Measurements from ENCODE around the gene CENPP. TPM values are rescaled to one million over a fixed set of nuclear protein-coding genes. Genes with fewer than 3 reads are reported as not detected.

Gene CENPP
- 1 to 10 TPM; 1.7 to 2.4 TPM for total RNA-seq
- long read RNA-seq, partial matches to known transcripts = 1 of 2 reads
- long read RNA-seq, other reads (novel, unspliced or antisense) = 1 of 2 reads

DNA sequence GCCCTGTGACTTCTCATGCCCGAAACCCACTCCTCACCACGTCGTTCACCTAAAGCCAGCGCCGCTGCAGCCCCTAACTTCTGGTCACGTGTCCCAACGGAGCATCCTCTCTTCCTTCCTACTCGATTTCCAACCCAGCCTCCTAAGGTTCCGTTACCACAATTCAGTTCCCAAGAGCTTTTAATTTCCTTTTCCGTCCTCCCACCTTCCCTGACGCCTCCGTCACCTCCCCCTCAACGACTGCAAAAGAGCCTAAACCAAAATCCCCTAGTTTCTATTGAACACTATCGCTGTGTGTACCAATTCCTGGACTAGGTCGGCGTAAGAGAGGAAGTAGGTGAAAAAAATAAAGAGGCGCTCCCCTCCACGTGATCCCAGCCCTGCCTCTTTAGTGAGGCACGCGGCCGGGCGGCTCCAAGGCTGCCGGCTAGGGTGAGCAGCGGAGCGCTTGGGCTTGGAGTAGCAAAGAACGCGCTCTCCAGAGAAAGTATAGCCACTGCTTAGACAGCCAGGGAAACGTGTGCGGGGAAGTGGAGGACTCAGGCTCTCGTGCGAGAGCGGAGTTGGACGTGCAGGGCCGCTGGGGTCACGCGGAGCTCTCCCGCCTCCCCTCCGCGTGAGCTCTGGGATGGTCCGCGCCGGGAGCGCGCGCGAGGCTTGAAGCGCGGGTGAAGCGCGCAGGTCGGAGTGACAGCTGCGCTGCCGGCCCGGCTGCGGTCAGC, at the start of gene CENPP, which contains the start of gene NOL8:
CENPP (plus strand) TSS at position 685 of the 722 bp plus-strand sequence.
NOL8 (minus strand) TSS at position 82 of the 722 bp plus-strand sequence. CDS start 1,189 bp downstream, outside the sequence.
- intact Hi-C loops (cut with DNase I, micrococcal nuclease) = no loop called here
- ATAC-seq = peak; percentile 95
- peak; percentile 83 to 86 for DNase-seq

DNA sequence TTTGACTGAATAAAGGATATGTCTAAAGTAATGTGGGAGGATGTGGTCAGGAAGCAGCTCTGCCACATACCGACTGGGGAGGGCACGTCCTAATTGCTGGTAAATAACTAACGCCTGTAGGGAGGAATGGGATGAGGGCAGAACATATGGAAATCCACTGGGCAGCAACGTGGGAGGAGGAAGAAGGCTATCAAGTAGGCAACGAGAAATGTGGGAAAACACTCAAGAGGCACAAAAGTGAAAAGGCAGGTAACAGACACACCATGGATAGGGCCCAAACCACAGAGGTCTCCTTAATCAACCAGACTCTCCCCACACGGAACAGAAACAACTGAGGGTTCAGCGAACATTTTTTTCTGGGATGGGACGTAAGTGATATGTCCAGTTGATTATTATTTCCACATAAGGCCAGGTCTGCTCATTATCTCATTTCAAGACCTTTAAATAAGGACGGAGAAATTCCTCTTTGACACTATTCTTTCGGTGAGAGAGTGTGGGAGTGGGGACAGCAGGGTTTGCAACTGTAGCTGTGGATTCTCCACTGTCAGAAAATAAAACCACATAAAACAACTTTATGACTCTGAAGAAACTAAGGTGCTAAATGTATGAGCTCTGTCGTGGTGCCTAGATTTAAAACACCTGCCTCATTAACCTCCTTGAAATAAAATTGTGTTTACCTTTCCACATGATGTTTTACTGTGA, 49.3 kb upstream of the CENPP start:
- intact Hi-C loops (cut with DNase I, micrococcal nuclease) = no loop called here
- ATAC-seq = no peak
- DNase-seq = no peak

DNA sequence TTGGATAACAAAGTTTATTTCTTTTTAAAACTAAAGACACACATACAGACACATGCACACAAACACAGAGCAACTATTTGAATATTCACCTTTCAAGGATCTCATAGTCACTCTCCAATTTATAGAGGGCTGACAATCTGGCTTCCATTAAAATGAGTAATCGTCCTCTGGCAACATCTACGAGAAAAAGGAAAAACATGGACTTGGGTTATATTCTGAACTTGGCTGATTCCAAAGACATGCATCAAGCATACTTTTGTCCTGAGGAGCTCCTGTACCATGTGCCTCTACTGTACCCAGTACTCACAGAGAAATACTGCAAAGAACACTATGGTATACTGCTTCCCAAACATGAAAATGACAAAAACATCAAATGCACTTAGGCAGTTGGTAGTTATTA, 47.6 kb upstream of the CENPP start:
- no peak for ATAC-seq
- intact Hi-C loops (cut with DNase I, micrococcal nuclease) = no loop called here
- no peak for DNase-seq

DNA sequence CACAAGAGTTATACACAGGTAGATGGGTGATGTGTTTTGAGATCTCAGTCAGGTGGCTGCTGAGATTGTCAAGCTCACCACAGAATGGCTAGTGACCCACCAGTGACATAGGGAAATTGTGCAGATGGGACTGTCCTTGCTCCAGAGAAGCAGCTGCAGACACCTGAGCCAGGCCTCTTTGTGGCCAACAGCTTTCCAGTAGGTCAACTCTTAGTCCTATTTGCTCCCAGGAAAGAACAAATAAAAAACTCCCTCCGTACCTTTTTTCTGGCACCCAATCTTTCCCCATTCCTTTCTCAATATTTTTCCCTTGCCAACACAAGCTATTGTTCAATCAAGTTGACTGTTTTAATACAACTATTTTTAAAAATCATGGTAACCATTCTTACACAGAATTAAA, 46.5 kb upstream of the CENPP start:
- intact Hi-C loops (cut with DNase I, micrococcal nuclease) = no loop called here
- ATAC-seq = no peak
- DNase-seq = no peak

DNA sequence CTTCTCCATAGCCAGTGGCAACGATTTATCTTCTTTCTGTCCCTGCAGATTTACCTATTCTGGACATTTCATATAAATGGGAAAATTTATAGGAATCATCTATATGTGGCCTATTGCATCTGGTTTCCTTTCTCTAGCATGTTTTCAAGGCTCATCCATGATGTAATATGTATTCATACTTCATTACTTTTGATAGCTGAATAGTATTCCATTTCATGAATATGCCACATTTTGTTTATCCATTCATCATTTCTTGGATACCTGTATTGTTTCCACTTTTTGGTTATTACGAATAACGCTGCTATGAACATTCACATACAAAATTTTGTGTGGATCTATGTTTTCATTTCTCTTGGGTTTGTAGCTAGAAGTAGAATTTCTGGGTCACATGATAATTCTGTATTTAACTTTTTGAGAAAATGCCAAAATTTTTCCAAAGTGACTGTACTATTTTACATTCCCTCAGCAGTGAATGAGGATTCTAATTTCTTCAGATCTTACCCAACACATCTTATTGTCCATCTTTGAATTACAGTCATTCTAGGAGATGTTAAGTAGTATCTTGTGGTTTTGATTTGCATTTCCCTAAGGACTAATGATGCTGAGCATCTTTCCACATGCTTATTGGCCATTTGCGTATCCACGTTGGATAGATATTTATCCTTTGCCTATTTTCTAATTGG, 35.9 kb upstream of the CENPP start:
- no peak for DNase-seq
- ATAC-seq = no peak
- intact Hi-C loops (cut with DNase I, micrococcal nuclease) = loop anchor here in 1 of 2 donors (10.0 kb wide), 1 partner anchor 155 kb away; no protein-coding TSS in a partner anchor

DNA sequence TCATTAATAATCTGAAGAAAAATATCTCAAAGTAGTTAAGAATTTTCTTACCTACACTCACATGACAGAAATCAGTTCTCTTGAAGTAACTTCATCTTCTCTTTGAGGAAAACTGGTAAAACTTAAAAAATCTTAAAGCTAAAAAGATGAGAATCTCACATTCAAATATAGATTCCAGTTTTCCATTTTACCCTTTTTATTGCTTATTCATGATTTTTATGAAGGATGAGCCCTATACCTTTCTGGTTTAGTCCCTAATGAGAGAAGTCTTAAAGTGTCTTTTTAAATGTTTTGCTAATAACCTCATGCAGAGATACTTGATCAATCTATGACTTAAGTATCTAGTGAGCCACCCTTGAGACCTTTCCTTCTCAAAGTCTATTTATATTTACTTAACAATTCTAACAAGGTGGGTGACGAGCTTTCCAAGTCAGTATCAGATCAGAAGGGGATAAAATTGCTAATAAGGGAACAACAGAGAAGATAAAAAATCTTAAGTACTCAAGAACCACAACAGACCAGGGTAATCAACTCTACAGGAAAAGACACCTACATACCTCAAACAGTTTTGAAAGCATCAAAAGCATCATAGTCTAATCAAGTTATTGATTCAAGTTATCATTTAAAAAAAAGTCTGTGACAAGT, 34.8 kb upstream of the CENPP start:
- ATAC-seq (no peak), DNase-seq (no peak)
- intact Hi-C loops (cut with DNase I, micrococcal nuclease) = loop anchor here in 1 of 2 donors (10.0 kb wide), 1 partner anchor 156 kb away; no protein-coding TSS in a partner anchor

DNA sequence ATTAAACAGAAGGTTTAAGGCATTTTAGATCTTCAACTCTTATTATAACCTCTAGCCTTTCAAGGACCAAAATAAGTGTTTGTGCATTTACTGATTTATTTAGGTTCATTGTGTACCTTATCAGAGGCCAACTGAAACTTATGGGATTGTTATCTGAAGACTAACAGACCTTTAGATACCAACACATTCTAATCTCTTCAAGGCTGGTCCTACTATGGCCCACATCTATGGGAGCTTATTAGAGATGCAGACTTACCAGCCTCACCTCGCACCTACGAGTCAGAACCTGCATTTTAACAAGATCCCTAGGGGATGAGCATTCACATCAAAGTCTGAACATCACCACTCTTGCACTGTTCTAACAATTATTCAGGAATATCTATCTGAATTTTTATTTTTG, 34.2 kb upstream of the CENPP start:
- intact Hi-C loops (cut with DNase I, micrococcal nuclease) = loop anchor here in 1 of 2 donors (10.0 kb wide), 1 partner anchor 157 kb away; no protein-coding TSS in a partner anchor
- no peak for ATAC-seq
- no peak for DNase-seq

DNA sequence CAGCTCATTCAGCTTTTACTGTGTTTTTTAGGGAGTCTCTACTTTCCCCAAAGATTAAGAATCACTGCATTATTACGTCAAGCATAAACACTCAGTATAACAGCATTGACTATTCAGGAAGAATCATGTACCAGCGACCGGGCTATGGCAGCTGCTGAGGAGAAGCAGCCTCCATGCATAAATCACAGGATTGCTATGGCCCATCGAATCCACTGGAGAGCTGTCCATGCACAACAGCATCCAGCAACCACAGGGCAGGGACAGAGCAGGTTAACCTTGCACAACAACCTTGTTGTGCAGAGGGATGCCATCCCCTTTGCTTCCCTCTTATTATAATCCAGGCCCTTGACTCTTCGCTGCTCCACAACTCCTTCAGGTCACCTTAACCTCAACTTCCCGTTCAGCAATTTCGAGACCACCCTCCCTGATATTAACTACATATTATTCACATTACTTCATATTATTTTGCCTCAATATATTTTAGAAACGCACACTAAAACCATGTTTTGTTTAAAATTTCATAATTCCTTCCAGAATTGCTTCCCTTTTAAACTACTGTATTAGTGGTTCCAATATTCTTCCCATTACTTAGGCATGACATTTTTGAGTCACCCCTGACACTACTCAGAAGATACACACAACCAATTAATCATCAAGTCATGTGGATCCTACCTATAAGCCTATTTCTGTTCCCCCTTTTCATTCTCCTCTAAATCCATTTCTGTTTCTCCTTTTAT, 33.2 kb upstream of the CENPP start:
- ATAC-seq (no peak), DNase-seq (no peak)
- intact Hi-C loops (cut with DNase I, micrococcal nuclease) = loop anchor here in 1 of 2 donors (10.0 kb wide), 1 partner anchor 158 kb away; no protein-coding TSS in a partner anchor

DNA sequence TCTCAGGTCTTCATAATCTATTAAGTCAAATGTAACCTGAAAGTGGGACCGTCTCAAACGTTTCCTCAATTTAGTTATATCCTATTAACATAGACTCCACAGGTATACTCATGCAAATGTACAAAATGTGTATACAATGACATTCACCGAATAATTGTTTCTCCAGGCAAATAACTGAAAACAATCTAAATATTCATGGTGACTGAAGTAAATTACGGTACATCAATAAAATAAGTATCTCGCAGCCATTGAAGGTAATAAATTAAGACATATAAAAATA, 32.7 kb upstream of the CENPP start:
- no peak for DNase-seq
- no peak for ATAC-seq
- intact Hi-C loops (cut with DNase I, micrococcal nuclease) = loop anchor here in 1 of 2 donors (10.0 kb wide), 1 partner anchor 158 kb away; no protein-coding TSS in a partner anchor

DNA sequence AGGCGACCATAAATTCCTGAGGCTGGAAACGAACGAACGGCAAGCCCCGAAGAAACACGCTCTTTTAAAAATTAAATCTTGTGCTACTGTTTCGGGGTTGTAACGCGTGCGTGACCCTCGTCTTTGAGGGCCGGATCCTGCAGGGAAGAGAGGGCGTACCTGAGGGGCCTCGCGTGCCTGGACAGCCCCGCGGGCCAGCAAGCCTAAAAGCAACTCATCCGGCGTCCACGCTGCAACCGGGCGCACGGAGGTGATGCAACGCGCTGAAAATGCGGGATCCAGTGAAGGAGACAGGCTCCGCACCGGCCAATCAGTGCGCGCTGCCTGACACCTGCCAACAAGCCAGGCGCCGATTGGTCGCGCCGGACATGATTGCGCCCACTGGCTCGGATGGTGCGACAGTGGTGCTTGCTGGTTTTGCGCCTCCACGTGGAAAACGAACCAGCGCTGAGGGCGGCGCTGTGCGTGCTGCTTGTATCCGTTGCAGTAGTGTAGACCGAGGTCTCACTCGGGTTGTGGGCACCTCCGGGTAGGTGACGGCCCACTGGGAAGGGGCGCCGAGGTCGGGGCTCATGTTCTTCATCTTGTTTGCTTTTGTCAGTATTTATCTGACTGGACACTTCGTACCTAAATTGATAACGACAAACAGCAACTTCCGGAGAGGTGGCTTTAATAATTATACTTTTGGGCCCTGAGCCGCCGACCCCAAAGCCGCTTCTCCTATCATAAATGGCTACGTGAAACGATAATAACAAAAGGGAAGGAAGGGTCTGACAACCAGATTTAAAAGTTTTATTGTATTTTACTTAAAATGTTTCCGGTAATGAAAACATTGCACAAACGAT, 32.1 kb upstream of the CENPP start, which contains the start of gene IARS1:
IARS1 (minus strand) TSS at position 246 of the 845 bp plus-strand sequence. CDS start 4,278 bp downstream, outside the sequence.
- peak; percentile 97 to 98 for DNase-seq
- intact Hi-C loops (cut with DNase I, micrococcal nuclease) = loop anchor here in 1 of 2 donors (10.0 kb wide), 1 partner anchor 159 kb away; no protein-coding TSS in a partner anchor
- ATAC-seq = peak; percentile 100

DNA sequence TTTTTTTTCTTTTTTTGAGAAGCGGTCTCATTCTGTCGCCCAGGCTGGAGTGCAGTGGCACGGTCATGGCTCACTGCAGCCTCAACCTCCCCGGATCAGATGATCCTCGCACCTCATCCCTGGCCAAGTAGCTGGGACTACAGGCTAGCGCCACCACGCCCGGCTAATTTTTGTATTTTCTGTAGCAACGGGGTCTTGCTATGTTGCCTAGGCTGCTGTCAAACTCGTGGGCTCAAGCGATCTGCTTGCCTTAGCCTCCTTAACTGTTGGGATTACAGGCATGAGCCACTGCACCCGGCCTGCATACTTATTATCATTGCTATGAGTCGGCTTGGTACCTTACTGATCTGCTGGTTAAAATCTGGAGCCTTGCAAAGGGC, 31.5 kb upstream of the CENPP start:
- peak; percentile 19 for ATAC-seq
- peak; percentile 21 to 28 for DNase-seq
- intact Hi-C loops (cut with DNase I, micrococcal nuclease) = loop anchor here in 1 of 2 donors (10.0 kb wide), 1 partner anchor 159 kb away; no protein-coding TSS in a partner anchor

DNA sequence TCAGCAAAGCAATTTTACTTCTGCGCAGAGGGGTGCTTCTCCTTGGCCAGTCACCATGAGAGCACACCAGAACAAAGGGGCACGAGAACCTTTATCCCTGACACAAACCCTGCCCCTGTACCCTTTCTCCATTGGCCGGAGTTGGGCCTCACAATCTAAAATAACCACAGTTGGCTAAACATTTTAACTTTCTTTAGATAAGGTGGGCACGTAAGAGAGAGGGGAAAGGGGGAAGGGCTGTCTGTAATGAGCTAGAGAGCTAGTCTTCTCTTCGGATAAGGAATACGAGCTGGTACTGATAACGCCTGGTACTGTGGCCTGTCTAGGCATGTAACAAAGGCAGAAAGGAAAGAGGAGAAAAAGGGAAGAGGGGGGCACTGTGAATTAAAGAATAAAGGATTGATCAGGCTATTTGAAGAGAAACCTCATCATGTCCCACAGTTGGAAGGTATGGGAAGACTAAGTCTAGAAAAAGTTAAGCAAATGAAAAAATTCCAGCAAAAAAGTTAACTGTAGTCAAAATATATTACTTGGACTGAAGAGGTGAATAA, 30.4 kb upstream of the CENPP start:
- no peak for ATAC-seq
- no peak for DNase-seq
- intact Hi-C loops (cut with DNase I, micrococcal nuclease) = loop anchor here in 1 of 2 donors (10.0 kb wide), 1 partner anchor 161 kb away; no protein-coding TSS in a partner anchor

DNA sequence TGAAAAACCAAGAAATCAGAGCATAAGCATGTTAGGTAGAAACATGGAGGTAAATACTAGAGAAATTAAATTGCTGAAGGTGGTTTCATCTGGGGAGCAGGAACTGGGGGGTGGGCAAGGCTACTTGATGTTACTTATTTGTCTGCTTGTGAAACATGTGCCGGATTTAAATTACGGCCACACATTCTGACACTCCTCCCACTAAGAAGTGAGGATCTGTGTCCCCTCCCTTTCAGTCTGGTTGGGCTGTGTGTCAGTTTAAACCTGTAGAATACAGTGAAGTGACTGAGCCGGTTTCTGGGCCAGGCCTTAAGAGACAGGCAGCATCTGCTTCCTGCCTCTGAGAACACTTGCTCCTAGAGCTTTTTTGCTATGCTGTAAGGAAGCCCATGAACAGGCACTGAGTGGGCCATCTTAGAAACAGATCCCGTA, 29.9 kb upstream of the CENPP start:
- ATAC-seq (no peak), DNase-seq (no peak)
- intact Hi-C loops (cut with DNase I, micrococcal nuclease) = loop anchor here in 1 of 2 donors (10.0 kb wide), 1 partner anchor 161 kb away; no protein-coding TSS in a partner anchor

DNA sequence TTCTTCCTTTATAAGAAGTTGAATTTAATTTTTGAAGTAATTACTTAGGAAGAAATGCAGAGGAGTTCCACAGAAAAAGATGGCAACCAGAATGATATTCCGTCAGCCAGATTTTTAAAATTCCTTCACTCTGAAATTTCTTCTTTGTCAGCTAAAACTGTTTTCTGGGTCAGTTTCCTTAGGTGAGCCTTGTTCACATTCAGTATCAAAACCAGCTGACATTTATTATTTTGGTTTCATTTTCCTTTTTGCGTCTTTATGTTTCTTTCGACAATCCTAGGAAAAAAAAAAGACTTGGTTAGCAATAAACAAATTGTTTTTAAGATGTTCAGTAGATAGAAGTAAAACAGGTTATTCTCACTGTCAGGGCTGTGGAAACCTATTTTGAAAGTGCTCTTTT, 28.1 kb upstream of the CENPP start:
- ATAC-seq (no peak), DNase-seq (no peak)
- intact Hi-C loops (cut with DNase I, micrococcal nuclease) = loop anchor here in 1 of 2 donors (10.0 kb wide), 1 partner anchor 163 kb away; no protein-coding TSS in a partner anchor

DNA sequence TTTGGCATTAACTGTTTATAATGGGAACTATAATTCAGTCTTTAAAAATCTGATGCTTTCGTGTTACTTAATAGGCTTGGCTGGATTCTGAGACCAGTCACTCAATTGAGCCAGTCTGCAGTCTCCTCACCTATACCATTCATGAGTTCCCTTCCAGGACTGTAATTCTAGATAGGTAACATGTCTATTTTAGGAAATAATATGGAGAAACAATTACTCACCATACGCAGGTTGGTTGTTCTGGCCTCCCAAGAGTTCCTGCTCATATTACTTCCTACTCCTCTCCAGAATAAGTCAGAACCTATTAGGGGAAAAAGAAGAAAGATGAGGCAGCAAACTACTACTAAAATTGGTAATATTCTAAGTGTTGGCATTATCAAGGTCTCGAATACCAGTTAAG, 27.7 kb upstream of the CENPP start:
- DNase-seq (no peak), ATAC-seq (no peak)
- intact Hi-C loops (cut with DNase I, micrococcal nuclease) = loop anchor here in 1 of 2 donors (10.0 kb wide), 1 partner anchor 163 kb away; no protein-coding TSS in a partner anchor

DNA sequence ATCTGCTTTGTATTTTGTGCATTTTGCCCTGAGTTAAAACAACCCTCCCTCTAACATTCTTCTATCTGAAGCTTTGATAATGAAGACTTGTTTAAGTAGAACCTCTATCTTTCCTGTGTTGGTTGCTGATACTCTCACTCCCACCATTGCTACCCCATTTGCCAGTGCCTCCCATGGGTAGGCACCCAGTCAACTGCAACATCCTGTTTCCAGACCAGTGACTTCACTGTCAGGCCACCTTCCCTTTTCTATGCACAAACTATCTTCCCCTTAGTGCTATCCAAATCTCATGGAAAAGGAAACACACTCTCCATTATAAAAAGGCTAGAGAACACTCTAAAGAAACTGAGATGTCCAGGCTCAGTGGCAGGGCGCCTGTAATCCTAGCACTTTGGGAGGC, 26.6 kb upstream of the CENPP start:
- intact Hi-C loops (cut with DNase I, micrococcal nuclease) = loop anchor here in 1 of 2 donors (10.0 kb wide), 1 partner anchor 164 kb away; no protein-coding TSS in a partner anchor
- ATAC-seq (no peak), DNase-seq (no peak)

Measured in left colon (tissue), 2 donors.